Upper lobe of left lung (tissue), 4 donors: Measurements from ENCODE around the gene GBE1.

Experiments
- EP300 ChIP-seq, 4 donors: sonication (generic); formaldehyde crosslinking; IDR thresholded peaks; one replicate each; pipeline ENCODE4 v1.5.1; 2017; ENCODE audit warnings: antibody characterized with exemption in 4 of 4, control low read depth in 2 of 4
- POLR2AphosphoS5 ChIP-seq, 2 donors: sonication (generic); formaldehyde crosslinking; IDR thresholded peaks; one replicate each; pipeline ENCODE4 v1.5.1; 2017; ENCODE audit warnings: antibody characterized with exemption in 2 of 2
- TF ChIP-seq, protein P1 (sequence below), 6 experiments: fragments of 450-650 bp in 4 of 6; fragments of 200-600 bp in 2 of 6; sonication (generic) in 2 of 6; IDR thresholded peaks; one replicate each; pipeline ENCODE4 v1.5.1; 2016 to 2019; ENCODE audit warnings: antibody characterized with exemption in 6 of 6

GRCh38 chr3:81764002-81764401 lies 2.6 kb upstream of the GBE1 start:
- TF ChIP-seq, protein P1, sequence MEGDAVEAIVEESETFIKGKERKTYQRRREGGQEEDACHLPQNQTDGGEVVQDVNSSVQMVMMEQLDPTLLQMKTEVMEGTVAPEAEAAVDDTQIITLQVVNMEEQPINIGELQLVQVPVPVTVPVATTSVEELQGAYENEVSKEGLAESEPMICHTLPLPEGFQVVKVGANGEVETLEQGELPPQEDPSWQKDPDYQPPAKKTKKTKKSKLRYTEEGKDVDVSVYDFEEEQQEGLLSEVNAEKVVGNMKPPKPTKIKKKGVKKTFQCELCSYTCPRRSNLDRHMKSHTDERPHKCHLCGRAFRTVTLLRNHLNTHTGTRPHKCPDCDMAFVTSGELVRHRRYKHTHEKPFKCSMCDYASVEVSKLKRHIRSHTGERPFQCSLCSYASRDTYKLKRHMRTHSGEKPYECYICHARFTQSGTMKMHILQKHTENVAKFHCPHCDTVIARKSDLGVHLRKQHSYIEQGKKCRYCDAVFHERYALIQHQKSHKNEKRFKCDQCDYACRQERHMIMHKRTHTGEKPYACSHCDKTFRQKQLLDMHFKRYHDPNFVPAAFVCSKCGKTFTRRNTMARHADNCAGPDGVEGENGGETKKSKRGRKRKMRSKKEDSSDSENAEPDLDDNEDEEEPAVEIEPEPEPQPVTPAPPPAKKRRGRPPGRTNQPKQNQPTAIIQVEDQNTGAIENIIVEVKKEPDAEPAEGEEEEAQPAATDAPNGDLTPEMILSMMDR (IDR thresholded peaks at IDR 0.05): no peak
- TF ChIP-seq EP300 (IDR thresholded peaks at IDR 0.05) (no peak), POLR2AphosphoS5 (IDR thresholded peaks at IDR 0.05) (no peak)
